Hindlimb muscle (tissue), 1 donor: ENCODE measurements around the gene MTRFR. TPM values are rescaled to one million over a fixed set of nuclear protein-coding genes. Genes with fewer than 3 reads are reported as not detected.
A peak's percentile ranks its signal among the peaks of the same experiment; 100 is the strongest.

Source experiments
- DNase-seq: peaks from one replicate; pipeline ENCODE4 v3.0.0-alpha.2; 2013
- polyA plus RNA-seq: library from polyadenylated mRNA; unstranded; fragments of 120-200 nt; gene quantifications from one replicate; pipeline ENCODE4 v1.2.1, GENCODE V29; 2013; ENCODE audit not compliant: insufficient read length

MTRFR gene
- polyA plus RNA-seq, 1 donor: 15.7 TPM

- DNase-seq: peak; percentile 69
These were observed 37.9 kb downstream of the MTRFR start for GRCh38 chr12:123271001-123271668.

GRCh38 chr12:123273166-123273565 lies 39.9 kb downstream of the MTRFR start:
- no peak for DNase-seq

GRCh38 chr12:123278101-123278627 lies 44.9 kb downstream of the MTRFR start:
- no peak for DNase-seq

GRCh38 chr12:123280971-123281370 lies 47.7 kb downstream of the MTRFR start:
- DNase-seq: no peak

GRCh38 chr12:123282111-123282510 lies 48.9 kb downstream of the MTRFR start:
- no peak for DNase-seq

GRCh38 chr12:123283461-123283860 lies 50.2 kb downstream of the MTRFR start:
- DNase-seq: no peak

- DNase-seq: no peak
These were observed 51.4 kb downstream of the MTRFR start for GRCh38 chr12:123284669-123285068.

- no peak for DNase-seq
These were observed 53.6 kb downstream of the MTRFR start for GRCh38 chr12:123286652-123287373.

- DNase-seq: no peak
These were observed 55.6 kb downstream of the MTRFR start for GRCh38 chr12:123288751-123289346.

GRCh38 chr12:123289911-123290310 lies 56.7 kb downstream of the MTRFR start:
- DNase-seq: no peak

GRCh38 chr12:123293178-123293760 lies 60.0 kb downstream of the MTRFR start:
- no peak for DNase-seq

GRCh38 chr12:123305136-123305535 lies 71.9 kb downstream of the MTRFR start:
- DNase-seq: no peak

- no peak for DNase-seq
These were observed 73.0 kb downstream of the MTRFR start for GRCh38 chr12:123306200-123306599.

Other genes starting within 250 kb of the MTRFR start
- 6.0 TPM for gene PITPNM2, start 82.3 kb upstream of the MTRFR start, polyA plus RNA-seq
- gene MPHOSPH9, start 295 bp upstream of the MTRFR start, polyA plus RNA-seq: 19.3 TPM
- gene CDK2AP1, start 38.4 kb downstream of the MTRFR start, polyA plus RNA-seq: 161 TPM
- gene SBNO1, start 131.4 kb downstream of the MTRFR start, polyA plus RNA-seq: 18.7 TPM
- 35.0 TPM for gene KMT5A, start 150.7 kb downstream of the MTRFR start, polyA plus RNA-seq
- gene RILPL2, start 203.2 kb downstream of the MTRFR start, polyA plus RNA-seq: 1.8 TPM
- gene SNRNP35, start 224.7 kb downstream of the MTRFR start, polyA plus RNA-seq: 34.3 TPM